ENCODE data around the gene PRRG2.

GRCh38 chr19:49553451-49554271, 27.5 kb upstream of the PRRG2 start:
- no peak for TF ChIP-seq POLR2AphosphoS5 (IDR thresholded peaks at IDR 0.05; ENCODE audit: low read length)
- no peak for TF ChIP-seq DPF2 (IDR thresholded peaks at IDR 0.05)
- TF ChIP-seq BRCA1 (IDR thresholded peaks at IDR 0.05; ENCODE audit: low read depth, low read length), result no peak
- no peak for TF ChIP-seq MAX (IDR thresholded peaks at IDR 0.05; ENCODE audit: low read depth, low read length)
- TF ChIP-seq POLR2A (IDR thresholded peaks at IDR 0.05; ENCODE audit: low read depth, low read length), result no peak
- no peak for TF ChIP-seq RFX5 (IDR thresholded peaks at IDR 0.05; ENCODE audit: low read depth, low read length)
